ENCODE data around the gene PCBP3.

The PCBP3 gene

GRCh38 chr21:45799765-45800338, 156.3 kb downstream of the PCBP3 start:
- no peak overlapping the region for H3K9ac ChIP-seq (ENCODE audit: low read length)
- H3K27me3 ChIP-seq (ENCODE audit: low read length): no peaks in the 10 kb centered on the region
- no peaks in the 10 kb centered on the region for H3K9me3 ChIP-seq (ENCODE audit: insufficient read depth, low read length)
- no peak overlapping the region for H3K4me3 ChIP-seq (ENCODE audit: insufficient read depth, low read length, poor library complexity, severe bottlenecking)
- no peaks in the 10 kb centered on the region for H3K36me3 ChIP-seq (ENCODE audit: low read length)
- no peaks in the 10 kb centered on the region for H3K9me2 ChIP-seq (replicated peaks; ENCODE audit: insufficient read depth, low read length)
- H3K27ac ChIP-seq (ENCODE audit: low read depth, low read length): no peak overlapping the region
- no peaks in the 10 kb centered on the region for H3K79me2 ChIP-seq (ENCODE audit: insufficient read depth, low read length)
- H2AFZ ChIP-seq (ENCODE audit: low read depth, low read length, severe bottlenecking): no peak overlapping the region
- no peak overlapping the region for H3K4me2 ChIP-seq (ENCODE audit: low read depth, low read length, poor library complexity, severe bottlenecking)
- TF ChIP-seq EZH2phosphoT487 (conservative IDR thresholded peaks at IDR 0.05; ENCODE audit: low read length): no peak
- TF ChIP-seq, protein P1, sequence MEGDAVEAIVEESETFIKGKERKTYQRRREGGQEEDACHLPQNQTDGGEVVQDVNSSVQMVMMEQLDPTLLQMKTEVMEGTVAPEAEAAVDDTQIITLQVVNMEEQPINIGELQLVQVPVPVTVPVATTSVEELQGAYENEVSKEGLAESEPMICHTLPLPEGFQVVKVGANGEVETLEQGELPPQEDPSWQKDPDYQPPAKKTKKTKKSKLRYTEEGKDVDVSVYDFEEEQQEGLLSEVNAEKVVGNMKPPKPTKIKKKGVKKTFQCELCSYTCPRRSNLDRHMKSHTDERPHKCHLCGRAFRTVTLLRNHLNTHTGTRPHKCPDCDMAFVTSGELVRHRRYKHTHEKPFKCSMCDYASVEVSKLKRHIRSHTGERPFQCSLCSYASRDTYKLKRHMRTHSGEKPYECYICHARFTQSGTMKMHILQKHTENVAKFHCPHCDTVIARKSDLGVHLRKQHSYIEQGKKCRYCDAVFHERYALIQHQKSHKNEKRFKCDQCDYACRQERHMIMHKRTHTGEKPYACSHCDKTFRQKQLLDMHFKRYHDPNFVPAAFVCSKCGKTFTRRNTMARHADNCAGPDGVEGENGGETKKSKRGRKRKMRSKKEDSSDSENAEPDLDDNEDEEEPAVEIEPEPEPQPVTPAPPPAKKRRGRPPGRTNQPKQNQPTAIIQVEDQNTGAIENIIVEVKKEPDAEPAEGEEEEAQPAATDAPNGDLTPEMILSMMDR (IDR thresholded peaks at IDR 0.05; ENCODE audit: insufficient read depth, low read length, poor library complexity, severe bottlenecking): no peak
- no peaks in the 10 kb centered on the region for H3F3A ChIP-seq (ENCODE audit: insufficient read depth)
- H4K20me1 ChIP-seq (ENCODE audit: low read depth, low read length): no peaks in the 10 kb centered on the region

DNA sequence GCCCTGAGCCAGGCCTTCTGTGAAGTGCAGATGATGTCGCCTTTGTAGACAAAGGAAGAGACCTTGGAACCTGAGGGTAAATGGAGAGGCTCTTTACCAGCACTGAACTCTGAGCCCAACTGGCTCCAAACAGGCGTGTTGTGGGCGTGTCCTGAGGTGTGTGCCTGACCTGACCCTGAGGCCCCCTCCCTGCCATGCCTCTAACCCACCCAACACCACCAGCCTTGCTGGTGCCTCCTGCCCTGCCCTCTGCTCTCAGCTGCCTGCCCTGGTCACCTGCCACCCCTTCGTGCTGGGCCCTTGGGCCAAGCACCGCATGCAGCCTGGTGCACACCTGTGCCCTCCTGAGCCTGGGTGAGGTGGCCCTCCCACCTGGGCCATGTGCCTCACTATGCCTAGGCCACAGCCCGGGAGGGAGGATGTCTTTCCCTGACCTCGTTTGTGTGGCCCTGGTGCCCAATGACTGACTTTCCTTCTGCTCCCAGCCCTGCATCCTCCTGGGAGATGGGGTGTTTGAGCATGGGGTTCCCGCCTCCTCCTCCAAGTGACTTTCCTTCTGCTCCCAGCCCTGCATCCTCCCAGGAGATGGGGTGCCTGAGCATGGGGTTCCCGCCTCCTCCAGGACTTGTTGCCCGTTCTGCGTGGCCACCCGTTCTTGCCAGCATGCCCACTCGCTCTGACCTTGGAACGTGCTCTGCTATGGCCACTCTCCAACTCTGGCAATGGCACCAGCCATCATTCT, 157.0 kb downstream of the PCBP3 start:
- Histone ChIP-seq H4K20me1 (ENCODE audit: low read depth, low read length) (no peaks in the 10 kb centered on the region), H3K27ac (ENCODE audit: low read depth, low read length) (no peak overlapping the region), H3K4me3 (ENCODE audit: insufficient read depth, low read length, poor library complexity, severe bottlenecking) (no peak overlapping the region), H3K79me2 (ENCODE audit: insufficient read depth, low read length) (no peaks in the 10 kb centered on the region), H2AFZ (ENCODE audit: low read depth, low read length, severe bottlenecking) (no peak overlapping the region), H3K36me3 (ENCODE audit: low read length) (no peaks in the 10 kb centered on the region), H3K27me3 (ENCODE audit: low read length) (no peaks in the 10 kb centered on the region), H3K9me3 (ENCODE audit: insufficient read depth, low read length) (no peaks in the 10 kb centered on the region), H3K9ac (ENCODE audit: low read length) (no peak overlapping the region), H3F3A (ENCODE audit: insufficient read depth) (no peaks in the 10 kb centered on the region), H3K4me2 (ENCODE audit: low read depth, low read length, poor library complexity, severe bottlenecking) (no peak overlapping the region), H3K9me2 (replicated peaks; ENCODE audit: insufficient read depth, low read length) (no peaks in the 10 kb centered on the region)
- no peak for TF ChIP-seq EZH2phosphoT487 (conservative IDR thresholded peaks at IDR 0.05; ENCODE audit: low read length)
- TF ChIP-seq, protein P1 (IDR thresholded peaks at IDR 0.05; ENCODE audit: insufficient read depth, low read length, poor library complexity, severe bottlenecking): no peak

GRCh38 chr21:45801129-45801964, 157.8 kb downstream of the PCBP3 start:
- no peak overlapping the region for H3K27ac ChIP-seq (ENCODE audit: low read depth, low read length)
- H3K4me2 ChIP-seq (ENCODE audit: low read depth, low read length, poor library complexity, severe bottlenecking): no peak overlapping the region
- no peaks in the 10 kb centered on the region for H3K27me3 ChIP-seq (ENCODE audit: low read length)
- no peak for TF ChIP-seq EZH2phosphoT487 (conservative IDR thresholded peaks at IDR 0.05; ENCODE audit: low read length)
- TF ChIP-seq, protein P1 (IDR thresholded peaks at IDR 0.05; ENCODE audit: insufficient read depth, low read length, poor library complexity, severe bottlenecking): no peak
- no peak overlapping the region for H3K4me3 ChIP-seq (ENCODE audit: insufficient read depth, low read length, poor library complexity, severe bottlenecking)
- no peak overlapping the region for H3K9ac ChIP-seq (ENCODE audit: low read length)
- no peaks in the 10 kb centered on the region for H3K36me3 ChIP-seq (ENCODE audit: low read length)
- H3K79me2 ChIP-seq (ENCODE audit: insufficient read depth, low read length): no peaks in the 10 kb centered on the region
- H3K9me2 ChIP-seq (replicated peaks; ENCODE audit: insufficient read depth, low read length): no peaks in the 10 kb centered on the region
- no peaks in the 10 kb centered on the region for H3F3A ChIP-seq (ENCODE audit: insufficient read depth)
- H4K20me1 ChIP-seq (ENCODE audit: low read depth, low read length): no peaks in the 10 kb centered on the region
- H3K9me3 ChIP-seq (ENCODE audit: insufficient read depth, low read length): no peaks in the 10 kb centered on the region
- H2AFZ ChIP-seq (ENCODE audit: low read depth, low read length, severe bottlenecking): no peak overlapping the region

Data from SU-DHL-6 (cell line).